K562 (cell line): Measurements from ENCODE around the gene SLC48A1. TPM values are rescaled to one million over a fixed set of nuclear protein-coding genes. Genes with fewer than 3 reads are reported as not detected.

Source experiments
- CHAMP1 ChIP-seq: fragments of 450-650 bp; IDR thresholded peaks from 2 replicates; pipeline ENCODE4 v1.6.1; 2016; ENCODE audit warnings: mild to moderate bottlenecking
- EGR1 ChIP-seq: fragments of 450-650 bp; conservative IDR thresholded peaks from 2 replicates; pipeline ENCODE4 v1.6.1; 2017; ENCODE audit warnings: mild to moderate bottlenecking
- HDAC2 ChIP-seq: fragments of 450-650 bp; IDR thresholded peaks from 2 replicates; pipeline ENCODE4 v1.6.1; 2016; ENCODE audit warnings: mild to moderate bottlenecking
- JUN ChIP-seq, 2 experiments: sonication (generic) in 1 of 2; formaldehyde crosslinking in 1 of 2; IDR thresholded peaks; 2 replicates each; pipeline versions ENCODE4 v1.6.1 to v1.8.0; 2012 to 2022; ENCODE audit warnings: borderline replicate concordance in 2 of 2, mild to moderate bottlenecking in 2 of 2, improper control_type of control experiment in 1 of 2, low read depth in 1 of 2, low read length in 1 of 2, missing genetic modification reagents in 1 of 2
- KLF16 ChIP-seq: IDR thresholded peaks from 2 replicates; pipeline ENCODE4 v1.6.1; 2016; ENCODE audit warnings: antibody characterized with exemption
- NEUROD1 ChIP-seq: fragments of 150-350 bp; IDR thresholded peaks from 2 replicates; pipeline ENCODE4 v1.6.1; 2014; ENCODE audit warnings: borderline replicate concordance, low read length, low read depth; ENCODE audit not compliant: partially characterized antibody
- PHF8 ChIP-seq: fragments of 200-600 bp; sonication (generic); IDR thresholded peaks from 2 replicates; pipeline ENCODE4 v1.6.1; 2012; ENCODE audit warnings: mixed run types, mild to moderate bottlenecking, inconsistent platforms, low read length, moderate library complexity, borderline replicate concordance
- TEAD1 ChIP-seq, 2 experiments: fragments of 450-650 bp in 1 of 2; sonication (generic) in 1 of 2; formaldehyde crosslinking; IDR thresholded peaks; 2 replicates each; pipeline versions ENCODE4 v1.4.0 to v1.8.0; 2020 to 2022; ENCODE audit warnings: mild to moderate bottlenecking in 2 of 2, missing genetic modification reagents in 1 of 2
- UBTF ChIP-seq, 2 experiments: IDR thresholded peaks; 2 replicates each; pipeline ENCODE4 v1.6.1; 2012; ENCODE audit warnings: improper control_type of control experiment in 2 of 2, low read depth in 2 of 2, low read length in 2 of 2, borderline replicate concordance in 1 of 2
- ZMIZ1 ChIP-seq, 2 experiments: fragments of 150-350 bp in 1 of 2; IDR thresholded peaks; 2 replicates each; pipeline ENCODE4 v1.6.1; 2012 to 2016; ENCODE audit warnings: low read depth in 2 of 2, low read length in 2 of 2, mild to moderate bottlenecking in 1 of 2, moderate library complexity in 1 of 2
- ZNF449 ChIP-seq: fragments of 250-450 bp; sonication (Bioruptor Pico); IDR thresholded peaks from 2 replicates; pipeline ENCODE4 v1.8.0; 2022; ENCODE audit warnings: moderate library complexity, mild to moderate bottlenecking, inconsistent platforms
- polyA plus RNA-seq, 8 experiments: library from polyadenylated mRNA; depleted of rRNA in 4 of 8; stranded (reverse) in 5 of 8; unstranded in 3 of 8; fragments of >200 nt; fragmentation: Nextera tagmentation in 2 of 8; fragmentation: Illumina TruSeq in 1 of 8; extraction: Ambion mirVana in 2 of 8; extraction: Trizol in 1 of 8; gene quantifications; 2 replicates each; pipeline versions ENCODE4 v1.2.1 to v1.2.3, GENCODE V29; 2011 to 2014; ENCODE audit warnings: inconsistent platforms in 1 of 8, missing spikeins in 1 of 8
- total RNA-seq, 7 experiments: library from RNA; depleted of rRNA in 6 of 7; stranded (reverse); fragments of >200 nt in 6 of 7; fragmentation: Illumina TruSeq in 2 of 7; extraction: Trizol in 2 of 7; gene quantifications; 2 replicates each; pipeline versions ENCODE4 v1.2.1 to v1.2.3, GENCODE V29; 2011 to 2021; ENCODE audit warnings: low replicate concordance in 1 of 7

Gene SLC48A1
- total and polyA plus RNA-seq, 9 of the 15 experiments (the other 6 are each of a cell fraction or from before 2014, with no cell fraction given) = 10.7 to 37.5 (median 18.7) TPM

- 0 out of 2 replicates have a peak, but pooled peaks have one; percentile 47 for TF ChIP-seq KLF16
- no peak for TF ChIP-seq CHAMP1
- no peak for TF ChIP-seq ZNF449 (CRISPR knock-in tag)
- TF ChIP-seq TEAD1 (CRISPR knock-in tag; IDR thresholded peaks at IDR 0.05) = 0 out of 4 replicates have a peak, but pooled peaks have one; percentile 1 to 51
- peak; percentile 73 for TF ChIP-seq JUN (IDR thresholded peaks at IDR 0.05; ENCODE audit: borderline replicate concordance, low read depth, low read length)
- no peak for TF ChIP-seq JUN (CRISPR knock-in tag; IDR thresholded peaks at IDR 0.05; ENCODE audit: borderline replicate concordance)
- peak; percentile 47 for TF ChIP-seq NEUROD1
- 0 out of 4 replicates have a peak, but pooled peaks of 1 of the 2 experiments have one; percentile 32 for TF ChIP-seq ZMIZ1 (IDR thresholded peaks at IDR 0.05; ENCODE audit: low read depth in 2 of 2, low read length in 2 of 2)
- TF ChIP-seq HDAC2 = peak; percentile 70; the same call in 1 of the 2 replicates
- peak; percentile 95 for TF ChIP-seq EGR1
- TF ChIP-seq PHF8 = peak; percentile 35; the same call in 1 of the 2 replicates
- TF ChIP-seq UBTF (IDR thresholded peaks at IDR 0.05; ENCODE audit: borderline replicate concordance in 1 of 2, low read depth in 2 of 2, low read length in 2 of 2) = peak; percentile 41 to 83; a peak in 2 of 4 replicates
Observed at GRCh38 chr12:47812797-47813510, 39.9 kb downstream of the SLC48A1 start (continued).
